Chondrocyte (in vitro differentiated cells): ENCODE measurements around the gene SLC35A5. TPM values are rescaled to one million over a fixed set of nuclear protein-coding genes. Genes with fewer than 3 reads are reported as not detected.
A peak's percentile ranks its signal among the peaks of the same experiment; 100 is the strongest.

Source experiments
- DNase-seq: peaks from one replicate; pipeline ENCODE4 v3.0.0; 2021; ENCODE audit warnings: mixed read lengths, low spot score
- H3K27ac Mint-ChIP-seq: one replicate; pipeline ENCODE4 v1.8.0; 2021; ENCODE audit warnings: mild to moderate bottlenecking, moderate library complexity, mixed read lengths; ENCODE audit not compliant: unreplicated experiment
- H3K27me3 Mint-ChIP-seq: 2 replicates; pipeline ENCODE4 v1.8.0; 2021; ENCODE audit warnings: low read depth, mixed read lengths
- H3K36me3 Mint-ChIP-seq: 2 replicates; pipeline ENCODE4 v1.8.0; 2021; ENCODE audit warnings: low read depth, mixed read lengths
- H3K4me1 Mint-ChIP-seq: 2 replicates; pipeline ENCODE4 v1.8.0; 2021; ENCODE audit warnings: low read depth, mild to moderate bottlenecking, mixed read lengths
- H3K4me3 Mint-ChIP-seq: one replicate; pipeline ENCODE4 v1.8.0; 2021; ENCODE audit warnings: mild to moderate bottlenecking, moderate library complexity, mixed read lengths; ENCODE audit not compliant: unreplicated experiment
- H3K9me3 Mint-ChIP-seq: 2 replicates; pipeline ENCODE4 v1.8.0; 2021; ENCODE audit warnings: low read depth, mixed read lengths
- total RNA-seq: library from RNA; stranded (reverse); gene quantifications from 3 replicates; pipeline ENCODE4 v1.2.1, GENCODE V29; 2021
- TF ChIP-seq, protein P1 (sequence below): fragments of 200-600 bp; sonication (generic); IDR thresholded peaks from 2 replicates; pipeline ENCODE4 v1.5.0; 2021; ENCODE audit warnings: antibody characterized with exemption, mild to moderate bottlenecking, moderate library complexity

SLC35A5 gene
- total RNA-seq, 1 donor from 2014 or later: 46.4 TPM

DNA sequence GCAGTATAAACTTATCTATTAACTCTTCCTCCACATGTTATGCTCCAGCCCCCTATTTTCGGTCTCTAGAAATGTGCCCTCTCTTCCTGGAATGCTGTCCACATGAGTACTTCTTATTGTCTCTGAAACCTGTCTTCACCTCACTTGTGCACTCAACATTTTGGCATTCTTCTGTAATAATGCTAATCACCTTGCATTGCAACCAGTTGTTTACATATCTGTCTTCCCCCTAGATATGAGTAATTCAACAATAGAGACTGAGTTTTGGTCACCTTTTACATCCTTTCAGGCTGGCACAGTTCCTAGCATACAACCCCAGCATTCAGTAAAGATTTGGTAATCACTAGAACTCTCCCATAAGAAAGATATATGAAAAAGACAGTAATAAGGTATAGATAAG lies 61.9 kb downstream of the SLC35A5 start:
- H3K27ac Mint-ChIP-seq: peak overlapping the region; percentile 28

DNA sequence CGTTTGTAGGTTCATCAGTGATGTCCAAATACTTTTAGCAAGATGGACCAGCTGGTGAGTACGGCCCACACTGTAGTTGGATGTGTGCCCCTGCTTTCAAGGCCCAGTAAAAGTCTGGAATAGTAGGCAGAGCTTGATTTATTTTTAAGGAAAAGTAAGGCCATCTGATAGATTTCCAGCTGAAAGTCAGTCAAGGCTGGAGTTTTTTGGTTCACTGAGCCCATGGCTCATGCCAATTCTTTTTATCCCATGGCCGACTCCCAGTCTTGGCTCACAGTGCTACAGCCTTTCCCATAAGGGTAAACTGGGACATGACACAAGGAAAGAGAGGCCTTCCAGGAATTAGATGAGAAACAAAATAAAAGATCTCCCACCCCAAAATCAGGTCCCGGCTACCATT lies 65.6 kb downstream of the SLC35A5 start:
- H3K4me3 Mint-ChIP-seq: no peak overlapping the region
- peak overlapping the region; percentile 42 for H3K27ac Mint-ChIP-seq
- H3K9me3 Mint-ChIP-seq: no peaks in the 10 kb centered on the region
- TF ChIP-seq, protein P1, sequence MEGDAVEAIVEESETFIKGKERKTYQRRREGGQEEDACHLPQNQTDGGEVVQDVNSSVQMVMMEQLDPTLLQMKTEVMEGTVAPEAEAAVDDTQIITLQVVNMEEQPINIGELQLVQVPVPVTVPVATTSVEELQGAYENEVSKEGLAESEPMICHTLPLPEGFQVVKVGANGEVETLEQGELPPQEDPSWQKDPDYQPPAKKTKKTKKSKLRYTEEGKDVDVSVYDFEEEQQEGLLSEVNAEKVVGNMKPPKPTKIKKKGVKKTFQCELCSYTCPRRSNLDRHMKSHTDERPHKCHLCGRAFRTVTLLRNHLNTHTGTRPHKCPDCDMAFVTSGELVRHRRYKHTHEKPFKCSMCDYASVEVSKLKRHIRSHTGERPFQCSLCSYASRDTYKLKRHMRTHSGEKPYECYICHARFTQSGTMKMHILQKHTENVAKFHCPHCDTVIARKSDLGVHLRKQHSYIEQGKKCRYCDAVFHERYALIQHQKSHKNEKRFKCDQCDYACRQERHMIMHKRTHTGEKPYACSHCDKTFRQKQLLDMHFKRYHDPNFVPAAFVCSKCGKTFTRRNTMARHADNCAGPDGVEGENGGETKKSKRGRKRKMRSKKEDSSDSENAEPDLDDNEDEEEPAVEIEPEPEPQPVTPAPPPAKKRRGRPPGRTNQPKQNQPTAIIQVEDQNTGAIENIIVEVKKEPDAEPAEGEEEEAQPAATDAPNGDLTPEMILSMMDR: no peak
- H3K27me3 Mint-ChIP-seq: no peaks in the 10 kb centered on the region
- no peak for DNase-seq
- peaks cover 39% of the 10 kb centered on the region for H3K36me3 Mint-ChIP-seq
- H3K4me1 Mint-ChIP-seq: peaks cover 76% of the 10 kb centered on the region

More for the DNA sequence above, 61.9 kb downstream of the SLC35A5 start:
- H3K4me3 Mint-ChIP-seq: no peak overlapping the region
- no peaks in the 10 kb centered on the region for H3K27me3 Mint-ChIP-seq
- DNase-seq: no peak
- no peaks in the 10 kb centered on the region for H3K9me3 Mint-ChIP-seq
- peaks cover 40% of the 10 kb centered on the region for H3K36me3 Mint-ChIP-seq
- peaks cover 53% of the 10 kb centered on the region for H3K4me1 Mint-ChIP-seq
- TF ChIP-seq, protein P1: no peak

DNA sequence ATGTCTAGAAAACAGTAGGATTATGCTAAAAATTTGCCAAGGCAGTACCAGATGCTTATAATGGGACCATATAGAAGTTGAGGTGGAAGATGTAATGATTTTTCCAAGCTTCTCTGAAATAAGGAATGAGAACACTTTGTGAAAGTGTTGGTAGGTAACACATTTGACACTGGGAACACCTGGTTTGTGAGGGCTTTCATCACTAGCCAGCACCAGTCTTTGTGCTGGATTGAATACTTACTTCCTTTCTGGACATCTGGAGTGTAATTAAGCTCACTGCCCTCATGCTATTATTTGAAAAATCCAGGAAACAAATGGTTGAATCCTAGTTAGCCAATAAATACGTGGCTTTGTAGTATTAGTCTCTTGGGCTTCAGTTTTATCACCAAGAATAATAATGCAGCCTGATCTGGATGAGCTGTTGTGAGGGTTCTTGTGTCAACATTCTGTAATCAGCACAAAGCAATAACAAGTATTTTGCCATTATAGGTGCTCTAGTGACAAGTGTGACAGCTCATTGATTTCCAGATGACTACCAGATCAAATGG lies 66.1 kb downstream of the SLC35A5 start:
- DNase-seq: no peak
- Mint-ChIP-seq H3K36me3 (peaks cover 39% of the 10 kb centered on the region), H3K27me3 (no peaks in the 10 kb centered on the region), H3K4me1 (peaks cover 80% of the 10 kb centered on the region), H3K9me3 (no peaks in the 10 kb centered on the region), H3K27ac (peak overlapping the region; percentile 58), H3K4me3 (no peak overlapping the region)
- TF ChIP-seq, protein P1: no peak

DNA sequence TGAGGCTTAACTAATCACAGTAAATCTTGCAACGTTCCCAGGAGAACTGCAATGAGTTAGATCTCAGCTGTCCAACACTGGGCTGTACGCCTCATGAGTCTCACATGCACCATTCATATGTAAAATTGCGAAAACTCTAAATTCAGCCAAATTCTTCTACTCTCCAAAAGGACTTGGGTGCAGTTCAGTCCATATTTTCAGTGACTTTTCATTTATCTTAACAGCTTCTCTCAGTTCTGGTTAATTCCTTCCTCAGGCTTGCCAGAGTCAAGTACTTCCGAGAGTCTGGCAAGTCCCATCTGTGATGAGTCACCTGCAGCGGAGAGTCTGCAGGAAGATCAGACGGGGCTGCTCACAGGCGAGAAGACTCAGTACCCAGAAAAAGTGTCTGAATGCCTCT lies 67.6 kb downstream of the SLC35A5 start:
- Mint-ChIP-seq H3K9me3 (no peaks in the 10 kb centered on the region), H3K27ac (peak overlapping the region; percentile 90), H3K27me3 (no peaks in the 10 kb centered on the region), H3K36me3 (peaks cover 35% of the 10 kb centered on the region), H3K4me3 (peak overlapping the region; percentile 4), H3K4me1 (peaks cover 85% of the 10 kb centered on the region)
- DNase-seq: no peak
- TF ChIP-seq, protein P1: no peak

DNA sequence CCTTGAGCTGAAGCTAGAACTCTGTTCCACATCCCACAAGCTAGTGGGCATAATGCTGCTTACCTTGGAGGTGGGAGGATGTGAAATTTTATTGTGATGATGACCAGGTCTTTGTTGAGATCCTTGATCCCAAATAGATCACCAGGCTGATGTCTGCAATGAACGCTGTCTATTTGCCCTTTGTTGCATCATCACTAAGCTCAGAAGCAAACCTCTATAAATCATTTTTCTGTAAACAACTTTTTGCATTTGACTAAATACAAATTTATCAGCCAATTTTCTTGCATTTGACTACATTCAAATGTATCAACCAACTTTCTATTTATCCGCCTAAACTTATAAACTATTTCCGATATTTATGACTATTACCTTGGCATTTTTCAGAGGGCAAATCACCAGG lies 69.4 kb downstream of the SLC35A5 start:
- no peaks in the 10 kb centered on the region for H3K27me3 Mint-ChIP-seq
- DNase-seq: no peak
- peaks cover 27% of the 10 kb centered on the region for H3K36me3 Mint-ChIP-seq
- peak overlapping the region; percentile 36 for H3K4me3 Mint-ChIP-seq
- H3K27ac Mint-ChIP-seq: peak overlapping the region; percentile 90
- H3K9me3 Mint-ChIP-seq: no peaks in the 10 kb centered on the region
- H3K4me1 Mint-ChIP-seq: peaks cover 92% of the 10 kb centered on the region
- TF ChIP-seq, protein P1: no peak
